HEK293 (cell line): Measurements from ENCODE around the gene LSM5.

Source experiments
- ZBTB17 ChIP-seq: fragments of 450-650 bp; formaldehyde crosslinking; IDR thresholded peaks from 2 replicates; pipeline ENCODE4 v1.5.1; 2016; ENCODE audit warnings: missing biosample characterization, missing genetic modification characterization
- ZBTB7A ChIP-seq: fragments of 450-650 bp; formaldehyde crosslinking; IDR thresholded peaks from 2 replicates; pipeline ENCODE4 v1.5.1; 2016; ENCODE audit warnings: low read depth, missing biosample characterization, missing genetic modification characterization
- ZBTB8A ChIP-seq: fragments of 450-650 bp; formaldehyde crosslinking; IDR thresholded peaks from 2 replicates; pipeline ENCODE4 v1.5.1; 2016; ENCODE audit warnings: missing biosample characterization, missing genetic modification characterization
- ZNF600 ChIP-seq: fragments of 450-650 bp; formaldehyde crosslinking; IDR thresholded peaks from 2 replicates; pipeline ENCODE4 v1.5.1; 2016; ENCODE audit warnings: missing biosample characterization, missing genetic modification characterization
- ZNF776 ChIP-seq: fragments of 450-650 bp; formaldehyde crosslinking; IDR thresholded peaks from 2 replicates; pipeline ENCODE4 v1.5.0; 2017; ENCODE audit warnings: missing biosample characterization, missing genetic modification characterization, borderline replicate concordance
- TF ChIP-seq, protein P1 (sequence below): fragments of 450-650 bp; formaldehyde crosslinking; IDR thresholded peaks from 2 replicates; pipeline ENCODE4 v1.5.1; 2016; ENCODE audit warnings: missing biosample characterization, missing genetic modification characterization, low read depth
- TF ChIP-seq, protein P2 (sequence below): fragments of 450-650 bp; formaldehyde crosslinking; IDR thresholded peaks from 2 replicates; pipeline ENCODE4 v1.5.1; 2016; ENCODE audit warnings: missing biosample characterization, missing genetic modification characterization
- TF ChIP-seq, protein P3 (sequence below): fragments of 450-650 bp; formaldehyde crosslinking; optimal IDR thresholded peaks from 2 replicates; pipeline ENCODE3; 2016; ENCODE audit warnings: missing biosample characterization, mild to moderate bottlenecking, missing genetic modification characterization

DNA sequence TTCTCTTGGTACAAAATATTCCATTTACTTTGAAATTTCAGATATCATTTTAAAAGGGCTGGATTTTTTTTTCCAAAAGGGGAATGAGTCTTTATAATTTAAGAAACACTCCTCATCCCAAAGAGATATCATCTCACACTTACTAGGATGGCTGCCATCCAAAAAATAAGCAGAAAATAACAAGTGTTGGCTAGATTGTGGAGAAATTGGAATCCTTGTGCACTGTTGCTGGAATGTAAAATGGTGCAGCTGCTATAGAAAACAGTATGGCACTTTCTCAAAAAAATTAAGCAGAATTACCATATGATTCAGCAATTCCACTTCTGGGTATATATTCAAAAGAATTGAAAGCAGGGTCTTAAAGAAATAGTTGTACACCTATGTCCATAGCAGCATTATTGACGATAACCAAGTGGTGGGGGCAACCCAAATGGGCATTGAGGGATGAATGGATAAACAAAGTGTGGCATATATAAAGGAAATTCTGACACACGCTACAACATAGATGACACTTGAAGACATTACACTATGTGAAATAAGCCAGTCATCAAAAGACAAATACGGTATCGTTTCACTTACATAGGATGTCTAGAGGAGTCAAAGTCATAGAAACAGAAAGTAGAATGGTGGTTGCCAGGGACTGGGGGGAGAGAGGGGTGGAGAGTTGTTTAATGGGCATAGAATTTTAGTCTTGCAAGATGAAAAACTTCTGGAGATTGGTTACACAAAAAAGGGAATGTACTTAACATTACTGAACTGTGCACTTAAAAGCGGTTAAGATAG, 53.8 kb downstream of the LSM5 start:
- TF ChIP-seq ZBTB8A (tag by site-specific recombination) (no peak), ZNF776 (tag by site-specific recombination) (no peak), ZNF600 (no peak), ZBTB17 (no peak), ZBTB7A (no peak)
- TF ChIP-seq, protein P1, sequence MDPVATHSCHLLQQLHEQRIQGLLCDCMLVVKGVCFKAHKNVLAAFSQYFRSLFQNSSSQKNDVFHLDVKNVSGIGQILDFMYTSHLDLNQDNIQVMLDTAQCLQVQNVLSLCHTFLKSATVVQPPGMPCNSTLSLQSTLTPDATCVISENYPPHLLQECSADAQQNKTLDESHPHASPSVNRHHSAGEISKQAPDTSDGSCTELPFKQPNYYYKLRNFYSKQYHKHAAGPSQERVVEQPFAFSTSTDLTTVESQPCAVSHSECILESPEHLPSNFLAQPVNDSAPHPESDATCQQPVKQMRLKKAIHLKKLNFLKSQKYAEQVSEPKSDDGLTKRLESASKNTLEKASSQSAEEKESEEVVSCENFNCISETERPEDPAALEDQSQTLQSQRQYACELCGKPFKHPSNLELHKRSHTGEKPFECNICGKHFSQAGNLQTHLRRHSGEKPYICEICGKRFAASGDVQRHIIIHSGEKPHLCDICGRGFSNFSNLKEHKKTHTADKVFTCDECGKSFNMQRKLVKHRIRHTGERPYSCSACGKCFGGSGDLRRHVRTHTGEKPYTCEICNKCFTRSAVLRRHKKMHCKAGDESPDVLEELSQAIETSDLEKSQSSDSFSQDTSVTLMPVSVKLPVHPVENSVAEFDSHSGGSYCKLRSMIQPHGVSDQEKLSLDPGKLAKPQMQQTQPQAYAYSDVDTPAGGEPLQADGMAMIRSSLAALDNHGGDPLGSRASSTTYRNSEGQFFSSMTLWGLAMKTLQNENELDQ (tag by site-specific recombination) = no peak
- TF ChIP-seq, protein P2, sequence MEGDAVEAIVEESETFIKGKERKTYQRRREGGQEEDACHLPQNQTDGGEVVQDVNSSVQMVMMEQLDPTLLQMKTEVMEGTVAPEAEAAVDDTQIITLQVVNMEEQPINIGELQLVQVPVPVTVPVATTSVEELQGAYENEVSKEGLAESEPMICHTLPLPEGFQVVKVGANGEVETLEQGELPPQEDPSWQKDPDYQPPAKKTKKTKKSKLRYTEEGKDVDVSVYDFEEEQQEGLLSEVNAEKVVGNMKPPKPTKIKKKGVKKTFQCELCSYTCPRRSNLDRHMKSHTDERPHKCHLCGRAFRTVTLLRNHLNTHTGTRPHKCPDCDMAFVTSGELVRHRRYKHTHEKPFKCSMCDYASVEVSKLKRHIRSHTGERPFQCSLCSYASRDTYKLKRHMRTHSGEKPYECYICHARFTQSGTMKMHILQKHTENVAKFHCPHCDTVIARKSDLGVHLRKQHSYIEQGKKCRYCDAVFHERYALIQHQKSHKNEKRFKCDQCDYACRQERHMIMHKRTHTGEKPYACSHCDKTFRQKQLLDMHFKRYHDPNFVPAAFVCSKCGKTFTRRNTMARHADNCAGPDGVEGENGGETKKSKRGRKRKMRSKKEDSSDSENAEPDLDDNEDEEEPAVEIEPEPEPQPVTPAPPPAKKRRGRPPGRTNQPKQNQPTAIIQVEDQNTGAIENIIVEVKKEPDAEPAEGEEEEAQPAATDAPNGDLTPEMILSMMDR (tag by site-specific recombination) = no peak
- TF ChIP-seq, protein P3, sequence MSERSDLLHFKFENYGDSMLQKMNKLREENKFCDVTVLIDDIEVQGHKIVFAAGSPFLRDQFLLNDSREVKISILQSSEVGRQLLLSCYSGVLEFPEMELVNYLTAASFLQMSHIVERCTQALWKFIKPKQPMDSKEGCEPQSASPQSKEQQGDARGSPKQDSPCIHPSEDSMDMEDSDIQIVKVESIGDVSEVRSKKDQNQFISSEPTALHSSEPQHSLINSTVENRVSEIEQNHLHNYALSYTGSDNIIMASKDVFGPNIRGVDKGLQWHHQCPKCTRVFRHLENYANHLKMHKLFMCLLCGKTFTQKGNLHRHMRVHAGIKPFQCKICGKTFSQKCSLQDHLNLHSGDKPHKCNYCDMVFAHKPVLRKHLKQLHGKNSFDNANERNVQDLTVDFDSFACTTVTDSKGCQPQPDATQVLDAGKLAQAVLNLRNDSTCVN (tag by site-specific recombination) = no peak
